GM18870 (cell line): ENCODE measurements around the gene AIFM3.
A peak's percentile ranks its signal among the peaks of the same experiment; 100 is the strongest.

Experiments
- ATAC-seq: cut with Tn5 transposase; IDR thresholded peaks from one replicate; pipeline ENCODE4 v1.9.1; 2021; ENCODE audit warnings: moderate library complexity; ENCODE audit not compliant: unreplicated experiment

Gene AIFM3

DNA sequence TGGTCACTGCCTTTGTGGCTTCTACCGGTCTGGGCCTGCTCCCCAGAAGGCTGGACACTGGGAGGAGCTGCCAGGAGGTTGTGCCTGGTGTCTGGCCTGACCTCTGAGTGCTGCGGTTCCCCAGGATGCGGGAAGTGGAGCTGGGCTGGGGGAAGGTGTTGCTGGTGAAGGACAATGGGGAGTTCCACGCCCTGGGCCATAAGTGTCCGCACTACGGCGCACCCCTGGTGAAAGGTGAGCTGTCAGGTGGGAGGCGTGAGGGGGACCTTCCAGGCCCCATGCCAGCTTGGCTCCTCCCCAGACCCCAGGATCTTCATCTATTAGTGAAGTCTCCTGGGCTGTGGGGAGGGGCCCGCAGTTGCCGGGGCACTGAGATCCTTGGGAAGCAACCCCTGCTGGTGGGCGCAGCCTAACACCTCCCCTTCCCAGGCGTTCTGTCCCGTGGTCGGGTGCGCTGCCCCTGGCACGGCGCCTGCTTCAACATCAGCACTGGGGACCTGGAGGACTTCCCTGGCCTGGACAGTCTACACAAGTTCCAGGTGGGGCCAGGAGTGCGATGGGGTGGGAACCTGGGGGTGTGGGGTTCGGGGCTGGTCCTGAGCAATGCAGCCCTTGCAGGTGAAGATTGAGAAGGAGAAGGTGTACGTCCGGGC lies 6.7 kb downstream of the AIFM3 start:
- no peak for ATAC-seq

DNA sequence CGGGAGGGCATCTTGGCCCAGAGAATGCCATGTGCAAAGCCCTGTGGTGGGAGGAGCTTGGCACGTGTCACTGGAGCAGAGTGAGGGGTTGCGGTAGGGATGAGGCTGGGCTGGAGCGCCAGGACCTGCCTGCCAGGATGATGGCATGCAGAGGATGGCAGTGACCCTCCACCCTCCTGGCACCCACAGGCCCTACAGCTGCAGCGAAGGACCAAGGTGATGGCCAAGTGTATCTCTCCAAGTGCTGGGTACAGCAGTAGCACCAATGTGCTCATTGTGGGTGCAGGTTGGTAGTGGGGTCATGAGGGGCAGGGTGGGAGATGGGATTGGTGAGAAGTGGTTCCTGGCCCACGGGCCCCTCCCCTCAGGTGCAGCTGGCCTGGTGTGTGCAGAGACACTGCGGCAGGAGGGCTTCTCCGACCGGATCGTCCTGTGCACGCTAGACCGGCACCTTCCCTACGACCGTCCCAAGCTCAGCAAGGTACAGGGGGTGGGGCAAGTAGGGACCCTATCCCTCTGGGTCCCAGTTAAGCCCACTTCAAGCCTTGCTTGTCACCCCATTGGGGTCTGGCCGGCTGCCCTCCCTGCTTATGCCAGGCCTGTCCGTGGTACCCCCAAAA lies 7.4 kb downstream of the AIFM3 start:
- no peak for ATAC-seq

DNA sequence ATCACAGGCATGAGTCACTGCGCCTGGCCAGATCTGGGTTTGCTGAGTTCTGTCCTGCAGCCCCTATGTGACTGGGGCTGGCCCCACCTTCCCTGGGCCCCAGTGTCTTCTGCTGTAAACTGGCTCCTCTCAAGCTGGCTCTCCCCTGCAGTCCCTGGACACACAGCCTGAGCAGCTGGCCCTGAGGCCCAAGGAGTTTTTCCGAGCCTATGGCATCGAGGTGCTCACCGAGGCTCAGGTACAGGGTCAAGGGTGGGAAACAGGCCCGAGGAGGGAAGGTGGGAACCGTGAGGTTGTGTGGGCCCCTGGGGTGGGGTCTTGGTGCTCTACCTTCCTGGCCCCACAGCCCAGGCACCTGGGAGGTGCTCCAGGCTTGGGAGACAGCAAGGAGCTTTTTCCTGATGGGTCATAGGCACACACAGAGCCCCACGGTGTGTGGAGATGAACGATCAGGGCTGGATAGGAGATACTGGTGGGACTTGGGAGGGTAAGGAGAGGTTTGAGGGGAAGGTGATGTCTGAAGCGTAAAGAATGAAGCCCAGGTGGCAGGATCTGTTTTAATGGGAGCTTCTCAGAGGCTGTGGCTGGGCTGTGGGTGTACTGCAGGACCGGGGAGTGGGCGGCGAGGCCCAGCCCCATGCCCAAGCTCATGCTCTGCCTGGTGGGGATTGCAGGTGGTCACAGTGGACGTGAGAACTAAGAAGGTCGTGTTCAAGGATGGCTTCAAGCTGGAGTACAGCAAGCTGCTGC lies 8.7 kb downstream of the AIFM3 start:
- no peak for ATAC-seq

DNA sequence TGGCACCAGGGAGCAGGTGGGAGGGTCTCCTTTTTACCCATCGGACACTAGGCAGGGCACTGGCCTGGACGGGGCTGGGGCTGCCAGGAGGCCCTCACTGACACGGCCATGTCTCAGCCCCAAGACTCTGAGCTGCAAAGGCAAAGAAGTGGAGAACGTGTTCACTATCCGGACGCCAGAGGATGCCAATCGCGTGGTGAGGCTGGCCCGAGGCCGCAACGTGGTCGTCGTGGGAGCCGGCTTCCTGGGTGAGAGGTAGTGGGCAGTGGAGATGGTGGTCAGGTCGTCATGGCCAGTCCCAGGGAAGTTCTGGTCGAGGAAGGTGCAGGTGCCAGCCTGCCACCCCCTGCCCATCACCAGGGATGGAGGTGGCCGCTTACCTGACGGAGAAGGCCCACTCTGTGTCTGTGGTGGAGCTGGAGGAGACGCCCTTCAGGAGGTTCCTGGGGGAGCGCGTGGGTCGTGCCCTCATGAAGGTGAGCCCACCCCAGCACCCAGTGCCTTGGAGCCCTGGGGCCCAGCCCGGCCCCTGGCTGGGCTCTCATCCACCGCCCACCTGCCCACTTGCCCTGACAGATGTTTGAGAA lies 9.3 kb downstream of the AIFM3 start:
- no peak for ATAC-seq

DNA sequence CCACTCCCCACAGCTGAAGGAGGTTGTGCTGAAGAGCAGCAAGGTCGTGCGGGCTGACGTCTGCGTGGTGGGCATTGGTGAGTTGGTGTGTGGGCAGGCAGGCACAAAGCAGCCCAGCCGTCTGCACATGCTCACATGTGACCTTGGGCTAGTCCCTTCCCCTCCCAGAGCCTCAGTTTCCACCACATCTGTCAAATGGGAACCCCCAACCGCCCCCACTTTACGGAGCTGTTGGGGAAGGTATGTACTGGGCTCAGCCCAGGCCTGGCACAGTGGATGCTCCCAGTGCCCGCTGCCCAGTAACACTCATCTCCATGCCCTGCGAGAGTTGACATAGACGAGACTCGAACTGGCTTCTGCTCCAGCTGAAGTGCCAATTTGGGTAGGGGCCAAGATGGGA lies 10.0 kb downstream of the AIFM3 start:
- ATAC-seq = no peak

DNA sequence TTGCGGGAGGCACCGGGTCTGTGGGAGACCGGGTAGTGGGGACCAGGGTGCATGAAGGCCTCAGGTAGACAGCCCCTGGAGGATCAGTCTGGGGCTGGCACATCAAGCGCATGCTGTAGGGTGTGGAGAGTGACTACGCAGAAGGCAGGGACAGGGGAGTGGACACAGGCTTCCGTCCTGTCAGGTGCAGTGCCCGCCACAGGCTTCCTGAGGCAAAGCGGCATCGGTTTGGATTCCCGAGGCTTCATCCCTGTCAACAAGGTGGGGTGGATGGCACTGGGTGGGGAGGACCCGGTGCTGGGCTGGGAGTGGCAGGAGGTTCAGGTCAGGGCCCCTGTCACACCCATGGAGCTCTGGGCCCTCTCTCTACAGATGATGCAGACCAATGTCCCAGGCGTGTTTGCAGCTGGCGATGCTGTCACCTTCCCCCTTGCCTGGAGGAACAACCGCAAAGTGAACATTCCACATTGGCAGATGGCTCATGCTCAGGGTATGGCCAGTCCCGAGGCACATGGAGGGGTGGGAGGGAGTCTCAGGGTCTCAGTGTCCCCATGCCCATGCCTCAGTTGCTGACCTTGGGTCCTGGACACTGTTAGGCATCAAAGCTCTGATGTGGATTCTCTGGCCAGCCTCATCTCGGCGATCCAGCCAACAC lies 10.6 kb downstream of the AIFM3 start:
- ATAC-seq = no peak

DNA sequence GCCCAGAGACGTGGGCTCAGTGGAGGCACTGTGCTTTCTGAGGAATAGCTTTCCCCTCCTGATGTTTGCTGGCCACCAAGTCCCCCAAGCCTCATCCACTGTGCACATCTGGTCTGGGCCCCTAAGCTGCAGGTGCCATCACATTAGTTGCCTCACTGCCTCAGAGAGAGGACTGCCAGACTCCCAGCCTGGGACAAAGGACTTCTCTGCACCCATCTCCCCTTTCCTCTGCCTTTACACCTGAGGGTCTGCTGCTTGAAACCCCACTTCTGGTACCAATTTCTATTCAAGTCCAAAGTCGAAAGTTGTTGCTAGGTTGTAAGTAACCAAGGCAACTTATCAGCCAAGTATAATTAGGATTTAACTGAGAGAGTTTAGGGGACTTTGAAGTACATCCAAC lies 11.4 kb downstream of the AIFM3 start:
- no peak for ATAC-seq

DNA sequence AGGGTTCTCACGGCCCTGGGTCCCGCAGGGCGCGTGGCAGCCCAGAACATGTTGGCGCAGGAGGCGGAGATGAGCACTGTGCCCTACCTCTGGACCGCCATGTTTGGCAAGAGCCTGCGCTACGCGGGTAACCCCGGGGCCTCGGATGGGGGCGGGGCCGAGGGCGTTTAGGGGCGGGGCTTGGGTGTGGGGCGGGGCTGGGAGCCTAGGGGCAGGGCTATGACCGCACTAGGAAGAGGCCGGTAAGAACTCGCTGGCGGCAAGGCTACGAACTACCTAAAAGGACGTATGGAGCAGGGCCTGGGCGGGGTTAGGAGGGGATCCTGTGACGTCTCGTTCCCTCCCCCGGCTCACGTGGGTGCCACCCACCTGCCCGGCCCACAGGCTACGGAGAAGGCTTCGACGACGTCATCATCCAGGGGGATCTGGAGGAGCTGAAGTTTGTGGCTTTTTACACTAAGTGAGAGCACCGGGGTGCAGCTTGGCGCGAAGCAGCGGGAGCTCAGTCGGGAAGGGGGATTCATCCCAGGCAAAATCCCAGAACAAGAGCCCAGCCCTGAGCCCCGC lies 12.3 kb downstream of the AIFM3 start:
- ATAC-seq = no peak

DNA sequence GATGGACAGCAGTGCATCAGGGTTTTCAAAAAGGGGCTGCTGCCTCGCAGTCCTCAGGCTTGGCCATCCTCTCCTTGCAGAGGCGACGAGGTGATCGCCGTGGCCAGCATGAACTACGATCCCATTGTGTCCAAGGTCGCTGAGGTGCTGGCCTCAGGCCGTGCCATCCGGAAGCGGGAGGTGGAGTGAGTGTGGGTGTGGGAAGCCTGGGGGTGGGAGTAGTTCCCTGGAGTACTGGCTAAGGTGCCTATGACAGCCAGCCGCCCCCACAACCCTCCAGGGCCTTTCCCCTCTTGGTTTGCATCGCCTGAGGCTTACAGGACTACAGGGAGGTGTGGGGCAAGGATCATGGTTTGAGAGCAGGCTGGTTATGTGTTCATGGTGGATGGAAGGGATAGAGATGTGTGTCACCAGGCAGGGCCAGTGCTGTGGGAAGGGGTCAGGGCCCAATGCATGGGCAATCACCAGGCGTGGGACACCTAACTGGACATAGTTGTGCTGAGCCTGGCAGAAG lies 12.9 kb downstream of the AIFM3 start:
- no peak for ATAC-seq

DNA sequence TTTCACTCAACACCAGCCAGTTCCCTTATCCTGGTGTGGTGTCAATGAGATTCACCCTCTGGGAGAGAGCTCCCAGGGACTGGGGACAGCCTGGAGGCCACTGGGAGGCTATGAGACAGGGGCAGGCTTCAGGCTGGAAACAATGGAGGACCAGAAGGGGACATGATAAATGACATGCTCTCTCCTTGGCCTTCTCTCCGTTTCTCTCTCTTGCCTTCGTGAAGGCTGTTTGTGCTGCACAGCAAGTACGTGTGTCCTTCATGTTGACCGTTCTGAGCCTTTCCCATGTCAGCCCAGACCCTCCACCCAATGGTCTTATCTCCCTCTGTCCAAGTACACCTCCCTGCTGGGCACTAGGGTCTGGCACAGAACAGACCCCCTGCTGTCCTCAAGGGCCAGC lies 13.5 kb downstream of the AIFM3 start:
- no peak for ATAC-seq

DNA sequence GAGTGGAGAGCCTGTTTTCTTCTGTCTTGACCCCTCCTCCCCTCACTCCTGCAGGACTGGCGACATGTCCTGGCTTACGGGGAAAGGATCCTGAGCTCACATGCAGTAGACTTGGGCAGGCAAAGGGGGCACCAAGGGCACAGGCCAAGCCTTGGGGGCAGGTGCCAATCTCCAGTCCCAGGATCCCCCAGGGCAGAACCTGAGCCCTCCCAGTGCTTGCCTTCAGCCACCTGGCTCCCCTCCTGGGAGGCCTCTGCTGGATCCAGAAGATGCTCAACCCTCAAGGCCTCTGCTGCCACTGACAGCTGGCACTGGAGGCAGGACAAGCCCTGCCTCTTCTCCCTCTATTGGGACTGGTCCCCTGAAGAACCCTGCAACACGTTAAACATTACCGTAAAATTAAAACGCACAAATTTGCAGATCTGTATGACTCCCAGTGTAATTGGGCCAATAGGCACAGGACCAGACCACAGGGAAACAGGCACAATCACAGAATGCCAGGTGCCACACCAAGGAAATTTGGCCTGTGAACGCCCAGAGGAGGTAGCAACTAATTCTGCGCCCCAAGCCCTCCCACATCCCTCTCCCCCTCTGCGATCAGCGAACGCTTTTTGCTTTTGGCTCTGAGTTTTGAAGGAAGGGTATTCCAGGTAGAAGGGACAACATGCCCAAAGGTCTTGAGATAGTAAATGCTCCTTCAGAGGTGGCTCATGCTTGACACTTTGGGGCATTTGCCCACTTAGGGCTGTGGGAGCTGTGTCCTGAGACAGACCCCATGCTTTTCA lies 14.1 kb downstream of the AIFM3 start:
- ATAC-seq = no peak

DNA sequence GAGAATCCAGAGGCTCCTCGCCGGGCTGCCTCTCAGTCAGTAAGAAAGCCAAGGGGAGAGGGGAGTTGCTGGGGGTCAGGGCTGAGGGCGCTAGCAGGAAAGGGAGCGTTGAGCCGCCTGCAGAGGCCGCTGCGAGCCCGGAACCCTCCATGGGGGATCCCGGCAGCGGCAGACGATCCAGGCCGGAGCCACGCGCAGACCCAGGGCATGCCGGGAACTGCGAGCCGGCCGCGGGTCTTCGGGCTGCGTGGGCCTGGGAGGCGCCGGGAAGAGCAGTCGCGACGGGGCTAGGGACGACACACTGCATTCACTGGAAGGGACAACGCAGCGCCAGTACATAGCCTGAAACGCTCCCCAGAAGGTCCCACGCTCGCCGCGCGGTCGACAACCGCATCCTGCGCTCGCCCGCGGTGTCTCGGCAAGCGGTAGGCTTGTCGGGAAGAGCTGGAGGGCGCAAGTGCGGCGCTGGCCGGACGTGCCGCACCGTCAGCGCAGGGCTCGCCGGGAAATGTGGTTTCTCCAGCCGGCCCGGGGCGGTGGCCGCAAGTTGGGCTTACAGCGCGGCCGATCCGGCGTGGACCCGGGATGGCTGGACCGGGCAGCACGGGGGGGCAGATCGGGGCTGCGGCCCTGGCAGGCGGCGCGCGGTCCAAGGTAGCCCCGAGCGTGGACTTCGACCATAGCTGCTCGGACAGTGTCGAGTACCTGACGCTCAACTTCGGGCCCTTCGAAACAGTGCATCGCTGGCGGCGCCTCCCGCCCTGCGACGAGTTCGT lies 14.9 kb downstream of the AIFM3 start, which contains the start of gene LZTR1:
Gene LZTR1, plus strand, starts transcription at position 511 of the 776 bp plus-strand sequence. Its CDS starts 75 bp downstream, at position 586.
- peak; percentile 58 for ATAC-seq

DNA sequence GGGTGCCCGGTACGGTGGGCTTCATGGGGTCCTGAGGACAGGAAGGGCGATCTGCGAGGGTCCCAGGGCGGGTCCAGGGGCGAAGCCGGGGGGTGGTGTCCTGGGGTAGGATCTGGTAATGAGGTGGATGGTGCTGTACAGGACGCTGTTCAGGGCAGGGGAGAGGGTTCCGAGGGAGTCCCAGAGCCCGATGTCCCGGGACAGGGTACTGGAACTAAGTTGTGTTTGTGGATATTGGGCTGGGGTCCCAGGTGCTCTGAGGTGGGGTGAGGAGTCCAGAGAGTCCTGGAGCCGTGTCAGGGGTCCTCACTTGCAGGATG lies 15.5 kb downstream of the AIFM3 start:
- no peak for ATAC-seq

DNA sequence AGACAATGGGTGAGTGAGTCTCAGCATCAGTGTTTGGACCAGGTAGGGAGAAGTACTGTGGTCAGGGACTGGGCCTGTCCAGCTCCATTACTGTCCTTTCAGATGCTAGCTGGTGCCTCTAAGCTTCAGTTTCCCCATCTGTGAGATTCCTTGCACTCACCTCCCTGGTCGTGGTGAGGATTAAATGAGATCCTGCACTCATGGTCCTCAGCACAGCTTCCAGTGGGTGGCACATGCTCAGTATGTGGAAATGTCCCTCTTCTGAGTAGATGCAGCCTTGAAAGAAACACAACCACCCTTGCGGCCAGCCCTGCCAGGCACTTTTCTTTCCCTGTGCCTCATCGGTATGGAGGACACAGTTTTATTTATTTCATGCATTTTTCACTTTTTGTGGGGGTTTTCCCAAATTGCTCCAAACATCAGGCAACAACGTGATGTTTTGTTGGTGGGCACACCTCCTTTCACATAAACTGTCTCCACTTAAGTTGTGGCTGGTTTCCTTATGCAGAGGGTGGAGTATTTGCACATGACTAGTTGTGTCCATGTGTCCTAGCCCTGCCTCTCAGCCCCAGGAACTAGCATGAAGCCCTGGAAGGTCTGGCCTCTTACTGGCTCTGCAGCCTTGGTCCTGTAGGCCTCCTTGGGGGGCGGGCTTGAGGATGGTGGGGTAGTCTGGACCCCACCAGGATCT lies 16.2 kb downstream of the AIFM3 start:
- ATAC-seq = no peak

DNA sequence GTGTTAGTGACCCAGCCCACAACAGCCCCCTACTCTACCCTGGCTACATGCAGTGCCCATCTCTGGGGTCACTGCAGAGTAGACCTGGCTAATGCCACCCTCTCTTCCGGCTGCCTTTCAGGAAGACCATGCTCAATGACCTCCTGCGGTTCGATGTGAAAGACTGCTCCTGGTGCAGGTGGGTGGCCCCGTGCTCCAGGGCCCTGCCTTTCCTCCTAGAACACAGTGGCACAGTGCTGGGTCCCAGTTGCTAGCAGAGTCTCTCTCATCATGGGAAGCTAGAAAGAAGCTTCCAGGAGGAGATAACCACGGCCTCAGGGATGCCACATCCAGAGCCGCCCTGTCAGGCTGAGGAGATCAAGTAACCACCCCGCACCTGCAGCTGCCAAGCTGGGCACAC lies 18.7 kb downstream of the AIFM3 start:
- no peak for ATAC-seq

DNA sequence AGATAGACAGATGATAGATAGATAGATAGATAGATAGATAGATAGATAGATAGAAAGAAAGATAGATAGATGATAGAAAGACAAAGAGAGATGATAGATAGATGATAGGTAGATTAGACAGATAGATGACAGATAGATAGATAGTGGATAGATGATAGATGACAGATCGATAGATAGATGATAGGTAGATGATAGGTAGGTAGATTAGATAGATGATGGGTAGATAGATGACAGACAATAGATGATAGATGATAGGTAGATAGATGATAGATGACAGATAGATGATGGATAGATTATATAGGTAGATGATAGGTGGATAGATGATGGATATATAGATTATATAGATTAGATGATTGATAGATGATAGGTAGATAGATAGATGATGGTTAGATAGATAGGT lies 19.3 kb downstream of the AIFM3 start:
- ATAC-seq = no peak

DNA sequence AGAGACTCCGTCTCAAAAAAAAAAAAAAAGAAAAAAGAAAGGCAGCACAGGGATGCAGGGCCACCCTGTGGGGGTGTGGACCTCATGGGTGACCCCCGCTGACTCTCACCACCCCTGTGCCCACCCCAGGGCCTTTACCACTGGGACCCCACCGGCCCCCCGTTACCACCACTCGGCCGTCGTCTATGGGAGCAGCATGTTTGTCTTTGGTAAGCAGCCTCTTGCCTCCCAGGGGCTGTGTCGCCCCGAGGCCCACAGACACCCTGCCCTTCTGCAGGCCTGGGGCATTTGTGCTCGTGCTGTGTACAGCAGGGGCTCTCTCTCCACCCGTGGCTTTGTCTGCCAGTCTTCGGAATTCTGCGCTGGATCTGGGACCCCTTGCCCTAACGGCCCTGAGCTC lies 20.3 kb downstream of the AIFM3 start:
- ATAC-seq = no peak

DNA sequence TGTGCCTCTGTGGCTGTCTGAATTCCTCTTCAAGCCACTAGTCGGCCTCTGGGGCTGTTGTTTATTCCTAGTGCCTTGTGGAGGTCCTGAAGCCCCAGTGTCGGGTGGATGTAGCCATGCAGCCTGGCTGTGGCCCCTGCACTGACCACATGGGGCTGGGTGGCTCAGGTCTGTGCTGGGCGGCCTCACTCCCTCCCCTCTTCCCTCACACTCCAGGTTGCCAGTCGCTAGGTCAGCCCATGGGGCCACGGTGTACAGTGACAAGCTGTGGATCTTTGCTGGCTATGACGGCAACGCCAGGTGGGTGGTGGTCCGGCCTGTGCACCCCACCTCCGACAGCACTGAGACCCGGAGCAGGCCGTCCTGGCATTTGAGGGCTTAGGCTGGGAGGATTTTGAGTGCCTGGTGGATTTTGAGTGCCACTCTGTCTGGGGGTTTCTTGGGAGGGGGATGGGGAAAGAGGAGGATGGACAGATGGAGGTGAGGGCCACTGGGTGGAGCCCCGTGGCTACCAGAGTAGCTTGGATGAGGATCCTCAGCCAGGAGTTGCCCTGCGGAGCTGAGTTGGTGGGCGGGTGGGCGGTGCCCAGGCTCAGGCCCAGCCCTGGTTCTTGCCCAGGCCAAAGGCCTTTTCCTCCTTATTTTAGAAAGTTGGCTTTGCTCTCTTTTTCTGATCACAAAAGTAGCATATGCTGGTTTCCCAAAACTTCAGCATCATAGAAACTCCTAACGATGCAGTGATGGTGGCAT lies 21.7 kb downstream of the AIFM3 start:
- no peak for ATAC-seq
